ENCODE data around the gene FCN3.
"Not testable (repeated sequence)": the region's sequence is repeated elsewhere in the genome, so short reads cannot be mapped to it uniquely, and the experiment has no call there.

FCN3 gene

DNA sequence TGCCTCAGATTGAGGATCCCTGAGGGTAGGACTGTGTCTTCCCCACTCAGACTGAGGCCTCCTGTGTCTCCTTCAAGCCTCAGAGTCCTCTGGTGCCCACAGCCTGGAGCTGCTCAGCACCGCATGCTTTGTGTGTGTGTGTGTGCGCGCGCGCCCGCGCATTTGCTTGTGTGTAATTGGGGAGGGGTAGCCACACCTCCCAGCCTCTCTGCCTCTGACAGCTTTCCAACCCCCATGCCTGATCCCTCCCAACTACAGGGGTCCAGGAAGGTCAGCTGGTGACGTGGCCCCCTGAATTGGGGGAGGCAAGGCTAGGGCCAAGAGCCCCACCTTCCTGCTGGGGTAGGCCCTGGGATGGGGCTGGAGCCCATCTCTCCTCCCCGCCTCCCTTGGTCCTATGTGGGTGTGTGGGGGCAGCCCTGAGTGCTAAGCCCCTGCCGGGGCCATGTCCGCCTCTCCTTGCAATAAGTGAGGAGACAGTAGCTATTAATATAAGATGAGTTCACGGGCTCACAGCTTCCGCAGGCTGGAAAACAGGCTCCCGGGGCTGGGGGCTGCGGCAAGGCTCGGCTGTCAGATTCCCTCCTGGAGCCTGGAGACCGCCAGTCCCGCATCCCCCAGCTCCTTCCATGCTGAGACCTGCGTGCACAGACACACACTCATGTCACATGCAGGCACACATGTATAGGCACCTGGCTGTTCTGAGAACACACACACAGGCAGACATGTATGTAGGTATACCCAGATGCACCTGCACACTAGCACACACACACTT is 24.8 kb upstream of the FCN3 start:
- no peak for DNase-seq (ENCODE audit: low spot score)

DNA sequence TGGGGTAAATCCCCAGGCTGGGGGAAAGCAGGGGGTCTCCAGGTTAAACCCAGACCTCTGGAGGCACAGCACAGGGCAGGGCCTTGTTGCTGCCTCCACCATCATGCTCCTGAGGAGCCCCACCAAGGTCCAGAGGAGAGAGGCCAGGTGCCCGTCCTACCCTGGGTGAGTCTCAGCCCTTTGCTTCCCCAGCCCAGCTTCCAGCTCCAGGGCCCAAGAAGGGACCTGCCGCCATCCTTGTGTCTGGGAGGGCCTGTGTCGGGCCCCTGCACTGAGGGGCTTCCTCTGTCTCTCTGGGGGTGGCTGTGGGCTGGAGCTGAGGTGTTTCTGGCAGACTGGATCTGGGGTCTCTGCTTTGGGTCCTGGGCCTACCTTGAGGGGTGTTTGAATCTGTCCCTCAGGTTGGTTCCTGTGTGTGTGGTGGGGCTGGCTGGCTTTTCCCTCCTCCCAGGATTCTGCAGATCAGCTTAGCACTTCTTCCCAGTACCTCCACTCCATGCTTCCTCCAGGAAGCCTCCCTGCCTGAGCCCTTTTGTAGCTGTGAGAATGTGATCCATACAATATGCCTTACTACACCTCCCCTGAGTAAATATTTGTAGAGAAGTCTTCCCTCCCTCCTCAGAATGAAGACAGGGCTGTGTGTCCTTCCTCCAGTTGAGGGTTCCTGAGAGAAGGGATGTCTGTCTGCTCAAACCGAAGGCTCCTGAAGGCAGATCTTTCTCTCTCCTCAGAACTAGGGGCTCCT is 24.0 kb upstream of the FCN3 start:
- DNase-seq (ENCODE audit: low spot score): no peak

DNA sequence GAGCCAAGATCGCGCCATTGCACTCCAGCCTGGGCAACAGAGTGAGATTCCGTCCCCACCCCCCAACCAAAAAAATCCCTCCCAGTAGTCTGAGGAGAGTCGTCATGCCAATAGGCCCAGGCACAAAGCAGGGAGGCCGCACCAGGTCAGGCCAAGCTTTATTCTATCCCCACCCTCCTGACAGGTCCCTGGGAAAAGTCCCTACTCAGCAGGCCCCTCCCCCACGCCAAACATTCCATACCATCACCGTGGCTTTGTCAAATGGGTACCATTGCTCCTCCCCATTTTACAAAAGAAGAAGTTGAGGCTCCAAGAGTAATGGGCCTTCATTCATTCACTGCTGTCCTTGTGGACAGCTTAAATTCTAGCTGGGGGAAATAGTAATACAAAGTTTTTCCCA is 23.1 kb upstream of the FCN3 start:
- DNase-seq (ENCODE audit: low spot score): no peak

GRCh38 chr1:27397110-27397509 is 22.5 kb upstream of the FCN3 start:
- DNase-seq (ENCODE audit: low spot score): no peak

GRCh38 chr1:27395441-27396195 is 21.0 kb upstream of the FCN3 start:
- peak; percentile 78 for DNase-seq (ENCODE audit: low spot score)

DNA sequence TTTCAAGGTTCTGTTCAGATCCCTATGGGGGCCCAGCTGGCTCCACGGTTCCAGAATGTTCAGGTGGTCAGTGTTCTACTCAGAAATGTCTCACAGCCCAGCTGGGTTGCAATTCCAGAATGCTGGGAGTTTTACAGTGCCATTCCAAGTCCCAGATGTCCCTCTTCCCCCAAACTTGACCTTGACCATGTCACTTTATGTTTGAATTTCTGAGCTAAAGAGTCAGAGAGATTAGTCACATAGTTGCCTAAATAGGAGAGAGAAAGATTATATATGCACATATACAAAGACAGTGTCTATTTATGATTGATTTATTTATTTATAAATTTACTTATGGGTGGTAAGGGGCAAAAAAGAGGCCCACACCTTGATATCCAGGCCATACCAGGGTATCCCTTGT is 20.3 kb upstream of the FCN3 start:
- DNase-seq (ENCODE audit: low spot score): no peak

- no peak for DNase-seq (ENCODE audit: low spot score)
Observed at GRCh38 chr1:27394282-27394658, 19.6 kb upstream of the FCN3 start.

DNA sequence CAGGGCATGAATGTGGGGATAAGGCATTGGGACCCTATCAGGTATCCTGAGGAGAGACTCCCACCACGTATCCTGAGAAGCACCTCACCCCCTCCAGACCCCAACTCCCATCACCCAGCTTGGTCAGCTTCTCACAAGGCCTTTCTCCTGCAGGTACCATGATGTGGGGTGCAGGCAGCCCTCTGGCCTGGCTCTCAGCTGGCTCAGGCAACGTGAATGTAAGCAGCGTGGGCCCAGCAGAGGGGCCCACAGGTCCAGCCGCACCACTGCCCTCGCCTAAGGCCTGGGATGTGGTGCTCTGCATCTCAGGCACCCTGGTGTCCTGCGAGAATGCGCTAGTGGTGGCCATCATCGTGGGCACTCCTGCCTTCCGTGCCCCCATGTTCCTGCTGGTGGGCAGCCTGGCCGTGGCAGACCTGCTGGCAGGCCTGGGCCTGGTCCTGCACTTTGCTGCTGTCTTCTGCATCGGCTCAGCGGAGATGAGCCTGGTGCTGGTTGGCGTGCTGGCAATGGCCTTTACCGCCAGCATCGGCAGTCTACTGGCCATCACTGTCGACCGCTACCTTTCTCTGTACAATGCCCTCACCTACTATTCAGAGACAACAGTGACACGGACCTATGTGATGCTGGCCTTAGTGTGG is 19.1 kb upstream of the FCN3 start:
- DNase-seq (ENCODE audit: low spot score): no peak

- DNase-seq (ENCODE audit: low spot score): peak; percentile 13
Observed at GRCh38 chr1:27392778-27393635, 18.4 kb upstream of the FCN3 start.

- DNase-seq (ENCODE audit: low spot score): peak; percentile 80
Observed at GRCh38 chr1:27392096-27392777, 17.6 kb upstream of the FCN3 start, which contains the start of gene GPR3. Gene GPR3 (plus strand): TSS chr1:27392622. CDS start chr1:27393799, 1,177 bp downstream.

DNA sequence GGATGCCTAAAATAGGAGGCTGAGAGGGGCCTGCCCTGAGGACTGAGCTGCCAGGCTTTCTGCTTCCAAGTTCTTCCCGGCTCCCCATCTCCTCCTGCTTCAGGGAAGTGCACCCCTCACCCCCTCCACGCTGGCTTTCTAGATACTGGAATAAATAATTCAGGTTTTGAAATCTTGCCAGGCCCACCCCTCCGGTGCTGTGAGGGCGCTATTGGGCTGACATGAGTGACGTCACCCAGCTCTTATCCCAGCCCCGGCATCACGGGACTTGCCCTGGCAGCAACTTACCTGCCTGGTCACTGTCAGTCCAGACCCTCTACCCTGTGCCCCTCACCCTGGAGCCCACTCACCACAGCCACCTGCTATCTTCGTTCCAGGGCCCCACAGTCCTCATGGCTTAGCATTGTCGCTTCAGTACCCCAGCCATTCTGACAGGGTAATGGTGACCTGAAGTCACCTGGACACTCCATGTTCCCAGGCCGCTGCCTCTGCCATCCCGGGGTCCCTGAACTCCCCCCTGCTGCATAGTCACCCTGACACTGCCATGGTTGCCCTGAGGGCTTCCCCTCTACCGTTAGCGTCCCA is 17.0 kb upstream of the FCN3 start:
- DNase-seq (ENCODE audit: low spot score): peak; percentile 70

DNA sequence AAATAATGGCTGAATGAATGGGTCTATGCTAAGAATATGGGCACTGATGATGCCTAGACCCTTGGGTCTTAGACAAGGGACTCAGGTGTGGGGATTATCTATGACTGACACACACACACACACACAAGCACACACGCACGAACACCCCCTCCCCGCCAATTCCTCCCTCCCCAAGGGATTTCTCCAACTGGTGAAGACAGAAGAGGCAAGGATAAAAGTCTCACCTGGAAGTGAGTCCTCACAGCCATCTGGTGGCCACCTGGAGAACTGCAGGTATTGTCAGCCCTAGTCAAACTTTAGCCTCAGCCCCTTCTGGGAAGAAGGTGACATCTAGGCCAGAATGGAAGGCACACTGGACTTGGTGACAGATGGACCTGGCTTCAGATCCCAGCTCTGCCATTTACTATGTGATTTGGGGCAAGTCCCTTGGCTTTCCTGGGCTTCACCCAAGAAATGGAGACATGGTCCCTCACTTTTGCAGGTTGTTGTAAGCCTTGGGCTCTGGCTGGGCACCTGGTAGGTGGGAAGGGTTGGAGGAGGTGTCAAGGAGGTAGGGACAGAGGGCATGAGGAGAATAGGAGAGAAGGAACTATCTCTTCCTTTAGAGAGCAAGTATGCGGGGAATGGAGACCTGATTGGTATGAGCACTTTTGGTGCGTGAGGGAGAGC is 13.8 kb upstream of the FCN3 start:
- peak; percentile 74 for DNase-seq (ENCODE audit: low spot score)

GRCh38 chr1:27384797-27385196 is 10.2 kb upstream of the FCN3 start:
- not testable (repeated sequence) for DNase-seq (ENCODE audit: low spot score)

DNA sequence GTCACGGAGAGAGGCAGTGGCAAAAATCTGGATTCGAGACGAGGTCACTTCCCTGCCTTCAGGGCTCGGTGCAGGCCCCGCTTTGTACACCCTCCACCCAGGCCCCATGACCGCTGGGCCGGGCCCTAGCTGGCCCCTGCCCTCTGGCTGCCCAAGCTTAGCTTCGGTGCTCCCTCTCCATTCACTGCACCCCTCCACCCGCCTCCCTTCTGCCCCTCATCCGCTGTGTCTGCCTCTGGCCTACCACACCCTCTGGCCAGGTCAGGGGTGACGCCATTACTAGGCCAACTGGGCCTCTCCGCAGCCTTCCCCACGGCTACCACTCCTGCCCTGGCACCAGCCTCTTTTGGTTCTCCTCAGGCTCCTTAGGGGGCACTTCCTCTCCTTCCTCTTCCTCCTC is 9.0 kb upstream of the FCN3 start:
- no peak for DNase-seq (ENCODE audit: low spot score)

GRCh38 chr1:27383039-27383605 is 8.5 kb upstream of the FCN3 start, which contains the start of gene CD164L2:
Gene CD164L2 (minus strand): TSS chr1:27383333. CDS start chr1:27383239, 94 bp downstream.
- peak; percentile 58 for DNase-seq (ENCODE audit: low spot score)

GRCh38 chr1:27381969-27382762 is 7.5 kb upstream of the FCN3 start:
- no peak for DNase-seq (ENCODE audit: low spot score)

GRCh38 chr1:27380766-27381733 is 6.4 kb upstream of the FCN3 start:
- no peak for DNase-seq (ENCODE audit: low spot score)
